Endothelial cell of umbilical vein (primary cell): ENCODE results near the gene DPP6. TPM values are rescaled to one million over a fixed set of nuclear protein-coding genes. Genes with fewer than 3 reads are reported as not detected.

Experiments
- BruUV-seq: library from RNA; stranded (reverse); fragments of 400-500 nt; replicated peaks from 2 replicates; lab custom pipeline; 2021; lab: Mats Ljungman, UMichigan
- CTCF ChIA-PET: fragments of 300-600, 350-600 bp; sonication (Branson Sonifier 250); formaldehyde crosslinking; loops from one replicate; lab custom pipeline; 2021; ENCODE audit warnings: antibody characterized with exemption, inconsistent platforms; lab: Charles Lee
- POLR2A ChIA-PET: fragments of 300-600, 350-600 bp; sonication (Branson Sonifier 250); formaldehyde crosslinking; loops from one replicate; lab custom pipeline; 2021; ENCODE audit warnings: antibody characterized with exemption, inconsistent platforms; lab: Charles Lee
- DNase-seq: peaks from one replicate; pipeline ENCODE4 v3.0.0-alpha.2; 2011; ENCODE audit warnings: low read depth, low spot score
- FAIRE-seq: peaks from 2 replicates; lab custom pipeline; 2011; peaks lifted over from hg19 to GRCh38; lab: Jason Lieb, UNC
- H2AFZ ChIP-seq: 2 replicates; pipeline ENCODE4 v1.6.0; 2012; ENCODE audit warnings: low read depth, low read length, control low read depth, inconsistent platforms
- H3K27ac ChIP-seq: 2 replicates; pipeline ENCODE4 v1.5.1; 2011; ENCODE audit warnings: low read depth, mild to moderate bottlenecking, control low read depth, low read length, moderate library complexity; ENCODE audit not compliant: insufficient read depth
- H3K27me3 ChIP-seq, 2 experiments: 2 replicates each; pipeline versions ENCODE4 v1.6.0 to v1.6.1; 2011; ENCODE audit warnings: low read length in 2 of 2, mixed read lengths in 1 of 2; ENCODE audit not compliant: control insufficient read depth in 2 of 2, insufficient read depth in 2 of 2
- H3K36me3 ChIP-seq, 2 experiments: 2 replicates in 1 of 2; 3 replicates in 1 of 2; pipeline ENCODE4 v1.5.1; 2011; ENCODE audit warnings: low read length in 2 of 2, mild to moderate bottlenecking in 1 of 2, moderate library complexity in 1 of 2; ENCODE audit not compliant: control insufficient read depth in 2 of 2, insufficient read depth in 2 of 2; ENCODE audit errors: extremely low read depth in 1 of 2
- H3K4me1 ChIP-seq: 3 replicates; pipeline ENCODE4 v1.5.1; 2011; ENCODE audit warnings: mild to moderate bottlenecking, low read length; ENCODE audit not compliant: control insufficient read depth, insufficient read depth; ENCODE audit errors: extremely low read depth
- H3K4me2 ChIP-seq: 2 replicates; pipeline ENCODE4 v1.6.1; 2011; ENCODE audit warnings: low read length, control low read depth, mixed read lengths; ENCODE audit not compliant: insufficient read depth
- H3K4me3 ChIP-seq, 3 experiments: fragments of 200-600 bp in 1 of 3; sonication (generic), shearing (Covaris generic) in 1 of 3; replicated peaks in 1 of 3; 2 replicates each; pipeline ENCODE4 v1.5.1; 2011 to 2016; ENCODE audit warnings: control low read depth in 3 of 3, low read length in 3 of 3, mild to moderate bottlenecking in 2 of 3, inconsistent platforms in 1 of 3, low read depth in 1 of 3, moderate library complexity in 1 of 3; ENCODE audit not compliant: insufficient read depth in 1 of 3
- H3K79me2 ChIP-seq: 2 replicates; pipeline ENCODE4 v1.6.0; 2012; ENCODE audit warnings: low read length, inconsistent platforms; ENCODE audit not compliant: control insufficient read depth, insufficient read depth
- H3K9ac ChIP-seq: replicated peaks from 2 replicates; pipeline ENCODE3; 2011; ENCODE audit warnings: low read length, control low read depth; ENCODE audit not compliant: insufficient read depth; ENCODE audit errors: extremely low read depth
- H3K9me1 ChIP-seq: replicated peaks from 3 replicates; pipeline ENCODE4 v1.6.0; 2011; ENCODE audit warnings: mild to moderate bottlenecking, low read length; ENCODE audit not compliant: control insufficient read depth, insufficient read depth; ENCODE audit errors: extremely low read depth
- H3K9me3 ChIP-seq: replicated peaks from 2 replicates; pipeline ENCODE4 v1.5.1; 2012; ENCODE audit warnings: low read length, inconsistent platforms; ENCODE audit not compliant: control insufficient read depth, insufficient read depth
- H4K20me1 ChIP-seq: replicated peaks from 2 replicates; pipeline ENCODE3; 2011; ENCODE audit warnings: mild to moderate bottlenecking, low read length; ENCODE audit not compliant: control insufficient read depth, insufficient read depth; ENCODE audit errors: extremely low read depth
- EZH2 ChIP-seq: IDR thresholded peaks from 2 replicates; pipeline ENCODE4 v1.6.1; 2012; ENCODE audit warnings: borderline replicate concordance, low read depth, mild to moderate bottlenecking, moderate library complexity, low read length, inconsistent platforms; ENCODE audit not compliant: severe bottlenecking
- FOS ChIP-seq: IDR thresholded peaks from 2 replicates; pipeline ENCODE4 v1.6.1; 2011; ENCODE audit warnings: mild to moderate bottlenecking, low read length, moderate library complexity, borderline replicate concordance; ENCODE audit not compliant: insufficient read depth
- GATA2 ChIP-seq: IDR thresholded peaks from 2 replicates; pipeline ENCODE4 v1.7.0; 2011; ENCODE audit warnings: low read depth, mild to moderate bottlenecking, moderate library complexity, mixed read lengths, low read length; ENCODE audit not compliant: insufficient read length, insufficient read depth
- JUN ChIP-seq: IDR thresholded peaks from 2 replicates; pipeline ENCODE4 v1.6.1; 2011; ENCODE audit warnings: borderline replicate concordance, low read depth; ENCODE audit not compliant: insufficient read length, insufficient read depth
- MYC ChIP-seq: IDR thresholded peaks from one replicate; pipeline ENCODE4 v1.6.1; 2011; ENCODE audit warnings: mild to moderate bottlenecking, low read depth, low read length
- POLR2A ChIP-seq: IDR thresholded peaks from 2 replicates; pipeline ENCODE4 v1.6.1; 2012; ENCODE audit warnings: low read depth, mild to moderate bottlenecking, control low read depth, low read length
- POLR2AphosphoS5 ChIP-seq: IDR thresholded peaks from 2 replicates; pipeline ENCODE4 v1.6.1; 2012; ENCODE audit warnings: low read depth, mild to moderate bottlenecking, control low read depth, low read length, moderate library complexity; ENCODE audit not compliant: insufficient read depth
- dilution Hi-C: fragments of 300-500 bp; cut with MboI; formaldehyde crosslinking; loops from one replicate; pipeline ENCODE4 v1.15.0; 2019; ENCODE audit warnings: low sequenced_read_pairs; ENCODE audit not compliant: extremely low pct_ligation_motif_present
- intact Hi-C: fragments of 100-400 bp; cut with micrococcal nuclease; formaldehyde crosslinking; loops from one replicate; pipeline ENCODE4 v1.10.0; 2022
- polyA plus RNA-seq, 4 experiments: library from polyadenylated mRNA; depleted of rRNA in 3 of 4; stranded (reverse) in 3 of 4; unstranded in 1 of 4; fragments of >200 nt; gene quantifications; 2 replicates each; pipeline versions ENCODE4 v1.2.1 to v1.2.3, GENCODE V29; 2011 to 2012; ENCODE audit warnings: missing spikeins in 1 of 4
- total RNA-seq: library from RNA; stranded (reverse); gene quantifications from 2 replicates; pipeline ENCODE4 v1.2.3, GENCODE V29; 2021
- TF ChIP-seq, protein P1 (sequence below): IDR thresholded peaks from 2 replicates; pipeline ENCODE4 v1.6.1; 2011; ENCODE audit not compliant: insufficient read depth, insufficient read length
- TF ChIP-seq, protein P2 (sequence below), 2 donors: IDR thresholded peaks; 1 replicate in 1 of 2; 2 replicates in 1 of 2; pipeline ENCODE4 v1.5.1; 2011; ENCODE audit warnings: low read length in 2 of 2, mild to moderate bottlenecking in 2 of 2, moderate library complexity in 2 of 2, control low read depth in 1 of 2, inconsistent platforms in 1 of 2, low read depth in 1 of 2; ENCODE audit not compliant: insufficient read depth in 1 of 2; ENCODE audit errors: extremely low read depth in 1 of 2

Gene DPP6
- total and polyA plus RNA-seq, 2 donors (not counting 3 experiments of a cell fraction or from before 2014, with no cell fraction given): not detected

DNA sequence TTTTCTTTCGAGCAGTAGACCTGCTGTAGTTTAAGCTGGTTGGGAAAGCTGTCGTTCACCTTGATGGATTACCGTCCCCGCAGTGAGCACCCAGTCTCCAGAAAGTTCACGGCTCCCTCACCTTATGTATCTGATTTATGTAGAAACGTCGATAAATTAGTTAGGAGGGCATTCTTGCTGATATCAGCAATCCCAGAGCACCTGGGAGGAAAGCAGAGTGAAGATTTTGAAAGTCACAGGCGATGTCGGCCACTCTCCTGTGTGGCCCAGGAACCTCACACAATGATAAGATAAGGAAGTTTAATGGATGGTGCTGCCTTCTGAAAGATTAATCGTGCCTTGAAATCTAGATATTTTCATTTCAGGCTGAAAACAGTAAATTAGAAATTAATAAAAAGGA, 336.8 kb downstream of the DPP6 start:
- no peak overlapping the region for H3K9ac ChIP-seq
- H4K20me1 ChIP-seq: no peaks in the 10 kb centered on the region
- no peaks in the 10 kb centered on the region for H3K4me1 ChIP-seq
- DNase-seq (no peak), FAIRE-seq (no peak)
- H3K9me1 ChIP-seq: no peaks in the 10 kb centered on the region
- no peak overlapping the region for H3K4me2 ChIP-seq
- H3K9me3 ChIP-seq: peaks cover 4% of the 10 kb centered on the region
- H3K36me3 ChIP-seq: no peaks in the 10 kb centered on the region
- H3K27ac ChIP-seq: no peak overlapping the region
- no peaks in the 10 kb centered on the region for H3K79me2 ChIP-seq
- ChIA-PET POLR2A (no interaction called here), CTCF (no interaction called here)
- dilution Hi-C loops (no loop called here), intact Hi-C loops (no loop called here)
- no peak overlapping the region for H2AFZ ChIP-seq
- TF ChIP-seq GATA2 (no peak), FOS (no peak), EZH2 (no peak), POLR2AphosphoS5 (no peak), POLR2A (no peak), JUN (no peak), MYC (no peak)
- TF ChIP-seq, protein P1, sequence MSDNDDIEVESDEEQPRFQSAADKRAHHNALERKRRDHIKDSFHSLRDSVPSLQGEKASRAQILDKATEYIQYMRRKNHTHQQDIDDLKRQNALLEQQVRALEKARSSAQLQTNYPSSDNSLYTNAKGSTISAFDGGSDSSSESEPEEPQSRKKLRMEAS: no peak
- TF ChIP-seq, protein P2, sequence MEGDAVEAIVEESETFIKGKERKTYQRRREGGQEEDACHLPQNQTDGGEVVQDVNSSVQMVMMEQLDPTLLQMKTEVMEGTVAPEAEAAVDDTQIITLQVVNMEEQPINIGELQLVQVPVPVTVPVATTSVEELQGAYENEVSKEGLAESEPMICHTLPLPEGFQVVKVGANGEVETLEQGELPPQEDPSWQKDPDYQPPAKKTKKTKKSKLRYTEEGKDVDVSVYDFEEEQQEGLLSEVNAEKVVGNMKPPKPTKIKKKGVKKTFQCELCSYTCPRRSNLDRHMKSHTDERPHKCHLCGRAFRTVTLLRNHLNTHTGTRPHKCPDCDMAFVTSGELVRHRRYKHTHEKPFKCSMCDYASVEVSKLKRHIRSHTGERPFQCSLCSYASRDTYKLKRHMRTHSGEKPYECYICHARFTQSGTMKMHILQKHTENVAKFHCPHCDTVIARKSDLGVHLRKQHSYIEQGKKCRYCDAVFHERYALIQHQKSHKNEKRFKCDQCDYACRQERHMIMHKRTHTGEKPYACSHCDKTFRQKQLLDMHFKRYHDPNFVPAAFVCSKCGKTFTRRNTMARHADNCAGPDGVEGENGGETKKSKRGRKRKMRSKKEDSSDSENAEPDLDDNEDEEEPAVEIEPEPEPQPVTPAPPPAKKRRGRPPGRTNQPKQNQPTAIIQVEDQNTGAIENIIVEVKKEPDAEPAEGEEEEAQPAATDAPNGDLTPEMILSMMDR (IDR thresholded peaks at IDR 0.05; ENCODE audit: extremely low read depth in 1 of 2, insufficient read depth in 1 of 2, low read depth in 1 of 2, low read length in 2 of 2): no peak
- no peaks in the 10 kb centered on the region for H3K27me3 ChIP-seq
- no peak overlapping the region for H3K4me3 ChIP-seq
- BruUV-seq: no TSS peak
